ENCODE results near the gene KDM8. TPM values are rescaled to one million over a fixed set of nuclear protein-coding genes. Genes with fewer than 3 reads are reported as not detected.

The KDM8 gene
- polyA plus RNA-seq, 3 donors, result 0.40 to 3.3 (median 1.5) TPM

DNA sequence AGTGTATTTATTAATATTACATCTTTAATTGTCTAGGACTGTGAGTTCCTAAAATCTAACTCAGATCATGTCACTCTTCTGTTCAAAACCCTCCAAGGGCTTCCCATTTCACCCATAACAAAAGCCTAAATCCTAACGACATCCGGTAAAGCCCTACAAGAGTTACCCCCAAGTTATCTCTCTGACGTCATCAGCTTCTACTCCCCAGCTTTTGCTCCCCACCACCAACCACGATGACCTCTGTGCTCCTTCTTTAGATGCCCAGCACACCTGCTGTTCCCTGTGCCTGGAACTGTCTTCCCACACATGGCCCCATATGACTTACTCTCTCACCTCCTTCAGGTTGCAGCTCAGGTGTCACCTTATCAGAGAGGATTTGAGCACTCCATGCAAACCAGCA, 6.3 kb upstream of the KDM8 start:
- Histone ChIP-seq H3K9me3 (replicated peaks in 1 of 2; ENCODE audit: control insufficient read depth in 1 of 2, insufficient read depth in 1 of 2, low read length in 2 of 2) (no peaks in the 10 kb centered on the region), H3K36me3 (replicated peaks in 1 of 2; ENCODE audit: control insufficient read depth in 1 of 2, insufficient read depth in 2 of 2, low read length in 2 of 2) (no peaks in the 10 kb centered on the region), H2AFZ (ENCODE audit: insufficient read depth, low read depth, low read length, poor library complexity, severe bottlenecking) (no peak overlapping the region), H3K4me3 (replicated peaks in 1 of 3; ENCODE audit: low read depth in 2 of 3, low read length in 3 of 3) (no peak overlapping the region), H3K27ac (ENCODE audit: low read depth in 1 of 2, low read length in 2 of 2) (no peak overlapping the region), H3K4me2 (replicated peaks; ENCODE audit: extremely low read depth, low read length, poor library complexity, severe bottlenecking) (no peak overlapping the region), H3K4me1 (ENCODE audit: control insufficient read depth in 1 of 2, insufficient read depth in 2 of 2, low read length in 2 of 2) (peaks cover 14 to 18% of the 10 kb centered on the region in 2 donors), H3K79me2 (ENCODE audit: insufficient read depth, low read length) (no peaks in the 10 kb centered on the region), H3K27me3 (ENCODE audit: control insufficient read depth in 2 of 2, insufficient read depth in 2 of 2, low read length in 2 of 2) (no peaks in the 10 kb centered on the region), H3K9ac (ENCODE audit: insufficient read depth, low read length, poor library complexity, severe bottlenecking) (no peak overlapping the region), H4K20me1 (ENCODE audit: insufficient read depth, low read length) (no peaks in the 10 kb centered on the region)
- peaks cover 0 to 9% (median 4%) of the 10 kb centered on the region in 7 donors for H3K9me3 Mint-ChIP-seq
- H3K4me3 Mint-ChIP-seq, result no peak overlapping the region
- TF ChIP-seq, protein P1, sequence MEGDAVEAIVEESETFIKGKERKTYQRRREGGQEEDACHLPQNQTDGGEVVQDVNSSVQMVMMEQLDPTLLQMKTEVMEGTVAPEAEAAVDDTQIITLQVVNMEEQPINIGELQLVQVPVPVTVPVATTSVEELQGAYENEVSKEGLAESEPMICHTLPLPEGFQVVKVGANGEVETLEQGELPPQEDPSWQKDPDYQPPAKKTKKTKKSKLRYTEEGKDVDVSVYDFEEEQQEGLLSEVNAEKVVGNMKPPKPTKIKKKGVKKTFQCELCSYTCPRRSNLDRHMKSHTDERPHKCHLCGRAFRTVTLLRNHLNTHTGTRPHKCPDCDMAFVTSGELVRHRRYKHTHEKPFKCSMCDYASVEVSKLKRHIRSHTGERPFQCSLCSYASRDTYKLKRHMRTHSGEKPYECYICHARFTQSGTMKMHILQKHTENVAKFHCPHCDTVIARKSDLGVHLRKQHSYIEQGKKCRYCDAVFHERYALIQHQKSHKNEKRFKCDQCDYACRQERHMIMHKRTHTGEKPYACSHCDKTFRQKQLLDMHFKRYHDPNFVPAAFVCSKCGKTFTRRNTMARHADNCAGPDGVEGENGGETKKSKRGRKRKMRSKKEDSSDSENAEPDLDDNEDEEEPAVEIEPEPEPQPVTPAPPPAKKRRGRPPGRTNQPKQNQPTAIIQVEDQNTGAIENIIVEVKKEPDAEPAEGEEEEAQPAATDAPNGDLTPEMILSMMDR (IDR thresholded peaks at IDR 0.05), result no peak
- DNase-seq, result no peak
- H3K27me3 Mint-ChIP-seq (ENCODE audit: low read depth in 3 of 3), result peaks cover 0 to 8% (median 5%) of the 10 kb centered on the region in 3 donors
- H3K4me1 Mint-ChIP-seq, result peaks cover 21% of the 10 kb centered on the region
- 90% methylated on average over 4 of the region's 4 CpGs for WGBS (ENCODE audit: insufficient coverage)
- intact Hi-C loops (cut with micrococcal nuclease), result no loop called here
- H3K36me3 Mint-ChIP-seq, result no peaks in the 10 kb centered on the region
- peak overlapping the region in 1 of 7 donors; percentile 40 for H3K27ac Mint-ChIP-seq

DNA sequence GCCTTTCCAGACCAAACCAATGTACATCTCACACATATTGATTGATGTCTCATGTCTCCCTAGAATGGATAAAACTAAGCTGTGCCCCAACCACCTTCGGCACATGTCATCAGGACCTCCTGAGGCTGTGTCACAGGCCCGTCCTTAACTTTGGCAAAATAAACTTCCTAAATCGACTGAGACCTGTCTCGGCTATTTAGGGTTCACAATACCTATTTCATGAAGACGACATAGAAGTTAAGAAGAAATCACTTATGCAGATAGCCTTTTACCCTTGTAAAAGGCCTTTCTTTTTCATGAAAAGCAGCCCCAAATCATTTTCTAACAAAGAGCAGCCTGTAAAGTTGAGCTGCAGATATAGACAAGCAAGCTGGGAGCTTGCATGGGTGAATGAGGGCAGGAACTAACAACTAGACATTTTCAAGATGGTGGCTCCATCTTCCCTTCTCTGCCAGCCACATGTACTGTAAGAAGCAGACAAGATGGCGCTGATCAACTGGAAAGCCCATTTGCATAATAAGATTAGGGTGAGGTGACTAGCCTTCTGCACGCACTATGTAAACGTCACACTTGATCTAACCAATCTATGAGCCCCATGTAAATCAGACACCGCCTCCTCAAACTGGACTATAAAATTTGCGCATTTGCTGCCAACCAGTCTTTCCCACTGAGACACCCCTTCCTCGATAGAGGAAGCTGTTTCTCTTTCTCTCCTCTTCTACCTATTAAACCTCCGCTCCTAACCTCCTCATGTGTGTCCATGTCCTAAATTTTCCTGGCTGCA, 4.7 kb upstream of the KDM8 start:
- Histone ChIP-seq H3K36me3 (replicated peaks in 1 of 2; ENCODE audit: control insufficient read depth in 1 of 2, insufficient read depth in 2 of 2, low read length in 2 of 2) (no peaks in the 10 kb centered on the region), H3K4me2 (replicated peaks; ENCODE audit: extremely low read depth, low read length, poor library complexity, severe bottlenecking) (peak overlapping the region; percentile 56), H3K9ac (ENCODE audit: insufficient read depth, low read length, poor library complexity, severe bottlenecking) (no peak overlapping the region), H3K27me3 (ENCODE audit: control insufficient read depth in 2 of 2, insufficient read depth in 2 of 2, low read length in 2 of 2) (no peaks in the 10 kb centered on the region), H3K9me3 (replicated peaks in 1 of 2; ENCODE audit: control insufficient read depth in 1 of 2, insufficient read depth in 1 of 2, low read length in 2 of 2) (no peaks in the 10 kb centered on the region), H3K27ac (ENCODE audit: low read depth in 1 of 2, low read length in 2 of 2) (peak overlapping the region in 1 of 2 donors; percentile 83), H4K20me1 (ENCODE audit: insufficient read depth, low read length) (no peaks in the 10 kb centered on the region), H3K79me2 (ENCODE audit: insufficient read depth, low read length) (no peaks in the 10 kb centered on the region), H2AFZ (ENCODE audit: insufficient read depth, low read depth, low read length, poor library complexity, severe bottlenecking) (no peak overlapping the region), H3K4me1 (ENCODE audit: control insufficient read depth in 1 of 2, insufficient read depth in 2 of 2, low read length in 2 of 2) (peaks cover 20 to 25% of the 10 kb centered on the region in 2 donors), H3K4me3 (replicated peaks in 1 of 3; ENCODE audit: low read depth in 2 of 3, low read length in 3 of 3) (no peak overlapping the region)
- H3K27me3 Mint-ChIP-seq (ENCODE audit: low read depth in 3 of 3), result peaks cover 0 to 8% (median 4%) of the 10 kb centered on the region in 3 donors
- H3K36me3 Mint-ChIP-seq, result no peaks in the 10 kb centered on the region
- H3K4me1 Mint-ChIP-seq, result peaks cover 26% of the 10 kb centered on the region
- DNase-seq, result no peak
- H3K4me3 Mint-ChIP-seq, result no peak overlapping the region
- peak overlapping the region in 1 of 7 donors; percentile 41 for H3K27ac Mint-ChIP-seq
- peaks cover 0 to 9% (median 4%) of the 10 kb centered on the region in 7 donors for H3K9me3 Mint-ChIP-seq
- WGBS (ENCODE audit: insufficient coverage), result 98% methylated on average over 9 of the region's 12 CpGs
- intact Hi-C loops (cut with micrococcal nuclease), result no loop called here
- TF ChIP-seq, protein P1 (IDR thresholded peaks at IDR 0.05), result no peak
